WTC11 (cell line): ENCODE measurements around the gene EYS.

Experiments
- ATF2 ChIP-seq: sonication (generic); formaldehyde crosslinking; IDR thresholded peaks from 2 replicates; pipeline ENCODE4 v1.8.1; 2022; ENCODE audit warnings: low read depth, missing genetic modification reagents, borderline replicate concordance
- CBFB ChIP-seq: sonication (generic); formaldehyde crosslinking; IDR thresholded peaks from 2 replicates; pipeline ENCODE4 v1.8.1; 2022; ENCODE audit warnings: mild to moderate bottlenecking, low read depth, missing genetic modification reagents
- CREB1 ChIP-seq: sonication (generic); formaldehyde crosslinking; IDR thresholded peaks from 2 replicates; pipeline ENCODE4 v1.8.0; 2023; ENCODE audit warnings: mild to moderate bottlenecking, missing genetic modification reagents
- CTCF ChIP-seq: fragments of 200-600 bp; IDR thresholded peaks from 2 replicates; pipeline ENCODE4 v1.8.0; 2022; ENCODE audit warnings: antibody characterized with exemption
- EMX1 ChIP-seq: fragments of 250-450 bp; sonication (Bioruptor Pico); IDR thresholded peaks from 2 replicates; pipeline ENCODE4 v1.8.0; 2021; ENCODE audit warnings: mild to moderate bottlenecking
- HMGXB4 ChIP-seq: sonication (generic); formaldehyde crosslinking; IDR thresholded peaks from 2 replicates; pipeline ENCODE4 v1.8.1; 2023; ENCODE audit warnings: mild to moderate bottlenecking, moderate library complexity, missing genetic modification reagents
- IRF2 ChIP-seq: sonication (generic); formaldehyde crosslinking; IDR thresholded peaks from 2 replicates; pipeline ENCODE4 v1.8.0; 2022; ENCODE audit warnings: low read depth, missing genetic modification reagents, borderline replicate concordance
- MAX ChIP-seq: sonication (generic); formaldehyde crosslinking; IDR thresholded peaks from 2 replicates; pipeline ENCODE4 v1.8.0; 2022; ENCODE audit warnings: mild to moderate bottlenecking, missing genetic modification reagents
- SP1 ChIP-seq: sonication (generic); formaldehyde crosslinking; conservative IDR thresholded peaks from 2 replicates; pipeline ENCODE4 v1.8.1; 2022; ENCODE audit warnings: missing genetic modification reagents
- TP53 ChIP-seq: sonication (generic); formaldehyde crosslinking; IDR thresholded peaks from 2 replicates; pipeline ENCODE4 v1.8.1; 2023; ENCODE audit warnings: mild to moderate bottlenecking, missing genetic modification reagents
- ZNF232 ChIP-seq: sonication (generic); formaldehyde crosslinking; IDR thresholded peaks from 2 replicates; pipeline ENCODE4 v1.8.0; 2022; ENCODE audit warnings: mild to moderate bottlenecking, missing genetic modification reagents

GRCh38 chr6:64732888-64733287 lies 974.1 kb downstream of the EYS start:
- TF ChIP-seq ZNF232 (CRISPR knock-in tag) (no peak), CTCF (no peak), CREB1 (no peak), MAX (CRISPR knock-in tag) (no peak), SP1 (CRISPR knock-in tag) (no peak), IRF2 (CRISPR knock-in tag) (no peak), HMGXB4 (CRISPR knock-in tag) (no peak), TP53 (CRISPR knock-in tag) (no peak), CBFB (CRISPR knock-in tag) (no peak), EMX1 (no peak), ATF2 (CRISPR knock-in tag) (no peak)
